ENCODE data around the gene SPTBN1. TPM values are rescaled to one million over a fixed set of nuclear protein-coding genes. Genes with fewer than 3 reads are reported as not detected.
"Not testable (repeated sequence)": the region's sequence is repeated elsewhere in the genome, so short reads cannot be mapped to it uniquely, and the experiment has no call there.

The SPTBN1 gene
- total RNA-seq, 1 experiment from 2014 or later = 75.4 TPM

- no peak for DNase-seq
- Histone ChIP-seq H3K27me3 (no peaks in the 10 kb centered on the region), H3K9me3 (no peaks in the 10 kb centered on the region), H3K36me3 (peaks cover 4% of the 10 kb centered on the region), H3K4me3 (no peak overlapping the region)
Observed at GRCh38 chr2:54479424-54479823, 23.3 kb downstream of the SPTBN1 start.

DNA sequence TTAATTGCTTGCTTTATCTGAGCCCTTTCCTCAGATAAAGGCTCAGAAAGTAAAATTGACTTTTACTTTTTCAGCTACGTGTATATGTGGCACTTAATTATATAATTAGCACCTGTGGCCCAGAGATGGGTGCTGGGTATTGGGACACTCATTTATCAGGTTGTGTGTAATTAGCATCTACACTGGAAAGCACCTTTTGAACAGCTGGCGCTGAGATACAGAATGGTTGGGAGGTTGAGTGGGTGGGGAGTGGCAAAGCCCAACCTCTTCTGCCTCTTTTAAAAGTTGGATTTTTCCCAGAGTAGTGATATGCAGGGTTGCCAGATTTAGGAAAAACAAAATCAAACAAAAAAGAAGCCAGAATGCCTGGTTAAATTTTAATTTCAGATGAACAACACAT is 23.9 kb downstream of the SPTBN1 start:
- Histone ChIP-seq H3K9me3 (no peaks in the 10 kb centered on the region), H3K27me3 (no peaks in the 10 kb centered on the region), H3K4me3 (no peak overlapping the region), H3K36me3 (peaks cover 6% of the 10 kb centered on the region)
- DNase-seq = no peak

DNA sequence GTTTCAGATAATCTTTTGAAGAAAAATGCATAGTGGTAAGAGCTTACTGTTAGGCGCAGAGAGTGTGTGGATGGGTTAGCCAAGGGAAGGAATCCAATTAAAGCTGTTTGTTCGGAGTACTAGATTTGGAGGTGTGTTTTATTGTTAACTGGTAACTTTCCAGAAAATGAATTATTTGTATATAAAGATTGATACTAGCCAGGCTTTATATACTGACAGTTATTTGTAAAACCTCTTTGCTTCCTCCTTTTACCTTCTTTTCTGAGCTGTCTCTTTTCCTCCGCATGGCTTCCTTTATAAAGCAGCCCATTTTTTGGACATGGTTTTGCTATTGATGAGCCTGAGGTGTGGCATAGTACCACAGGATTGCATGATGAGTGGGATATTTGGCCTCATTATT is 25.6 kb downstream of the SPTBN1 start:
- peaks cover 4% of the 10 kb centered on the region for H3K36me3 ChIP-seq
- H3K9me3 ChIP-seq = no peaks in the 10 kb centered on the region
- H3K4me3 ChIP-seq = no peak overlapping the region
- H3K27me3 ChIP-seq = no peaks in the 10 kb centered on the region
- DNase-seq = no peak

DNA sequence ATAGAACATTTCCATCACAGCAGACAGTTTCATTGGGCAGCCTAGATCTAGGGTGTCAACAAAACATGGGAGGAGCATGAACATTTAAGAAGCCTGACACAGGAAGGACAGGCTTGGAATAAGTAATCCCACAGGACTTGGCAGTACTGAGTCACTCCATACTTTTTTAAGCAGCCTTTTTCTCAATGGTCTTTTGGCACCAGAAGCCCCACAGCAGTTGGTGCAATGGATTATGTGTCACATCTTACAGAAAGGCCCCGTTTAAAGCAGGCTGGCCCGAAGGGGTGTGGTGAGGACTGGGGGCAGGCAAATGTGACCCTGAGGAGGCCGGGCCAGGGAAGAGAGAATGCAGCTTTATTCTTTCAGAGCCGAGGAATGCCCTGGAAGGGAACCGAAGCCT is 26.6 kb downstream of the SPTBN1 start:
- peak; percentile 86 for DNase-seq
- H3K4me3 ChIP-seq = no peak overlapping the region
- H3K36me3 ChIP-seq = peaks cover 4% of the 10 kb centered on the region
- H3K27me3 ChIP-seq = no peaks in the 10 kb centered on the region
- H3K9me3 ChIP-seq = no peaks in the 10 kb centered on the region

- Histone ChIP-seq H3K36me3 (peaks cover 4% of the 10 kb centered on the region), H3K27me3 (no peaks in the 10 kb centered on the region), H3K9me3 (no peaks in the 10 kb centered on the region), H3K4me3 (no peak overlapping the region)
- DNase-seq = peak; percentile 44
Observed at GRCh38 chr2:54483426-54483825, 27.3 kb downstream of the SPTBN1 start.

DNA sequence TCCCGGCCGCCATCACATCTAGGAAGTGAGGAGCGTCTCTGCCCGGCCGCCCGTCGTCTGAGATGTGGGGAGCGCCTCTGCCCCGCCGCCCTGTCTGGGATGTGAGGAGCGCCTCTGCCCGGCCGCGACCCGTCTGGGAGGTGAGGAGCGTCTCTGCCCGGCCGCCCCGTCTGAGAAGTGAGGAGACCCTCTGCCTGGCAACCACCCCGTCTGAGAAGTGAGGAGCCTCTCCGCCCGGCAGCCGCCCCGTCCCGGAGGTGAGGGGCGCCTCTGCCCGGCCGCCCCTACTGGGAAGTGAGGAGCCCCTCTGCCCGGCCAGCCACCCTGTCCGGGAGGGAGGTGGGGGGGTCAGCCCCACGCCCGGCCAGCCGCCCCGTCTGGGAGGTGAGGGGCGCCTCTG is 29.6 kb downstream of the SPTBN1 start:
- H3K27me3 ChIP-seq, H3K36me3 ChIP-seq, H3K9me3 ChIP-seq, DNase-seq, H3K4me3 ChIP-seq: not testable (repeated sequence)

GRCh38 chr2:54486766-54487165 is 30.6 kb downstream of the SPTBN1 start:
- H3K9me3 ChIP-seq = no peaks in the 10 kb centered on the region
- peaks cover 4% of the 10 kb centered on the region for H3K36me3 ChIP-seq
- no peak overlapping the region for H3K4me3 ChIP-seq
- no peaks in the 10 kb centered on the region for H3K27me3 ChIP-seq
- DNase-seq = no peak

DNA sequence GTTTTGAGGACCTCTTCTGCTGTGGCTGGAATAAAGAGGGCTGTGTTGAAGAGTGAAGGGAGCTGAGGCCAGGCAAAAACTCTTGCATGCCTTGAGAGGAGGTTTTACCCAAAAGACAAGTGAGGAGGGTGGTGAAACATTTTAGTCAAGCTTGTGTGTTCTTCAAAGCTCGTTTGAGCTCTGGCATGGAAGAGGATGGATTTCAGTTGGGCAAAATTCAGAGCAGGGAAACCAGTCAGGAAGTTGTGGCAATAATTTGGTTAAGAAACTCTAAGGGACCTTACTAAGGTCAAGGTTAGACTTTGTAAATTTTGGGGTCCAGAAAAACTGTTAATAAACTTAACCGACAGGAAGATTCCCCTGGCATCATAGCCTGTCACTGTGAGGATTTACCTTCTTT is 34.7 kb downstream of the SPTBN1 start:
- no peak overlapping the region for H3K4me3 ChIP-seq
- no peak for DNase-seq
- H3K9me3 ChIP-seq = no peaks in the 10 kb centered on the region
- no peaks in the 10 kb centered on the region; the same call in 1 of the 2 replicates for H3K36me3 ChIP-seq
- no peaks in the 10 kb centered on the region for H3K27me3 ChIP-seq

GRCh38 chr2:54492335-54492734 is 36.2 kb downstream of the SPTBN1 start:
- Histone ChIP-seq H3K27me3 (no peaks in the 10 kb centered on the region), H3K4me3 (no peak overlapping the region), H3K36me3 (no peaks in the 10 kb centered on the region; the same call in 1 of the 2 replicates), H3K9me3 (no peaks in the 10 kb centered on the region)
- DNase-seq = no peak

GRCh38 chr2:54494087-54494486 is 38.0 kb downstream of the SPTBN1 start:
- Histone ChIP-seq H3K4me3 (no peak overlapping the region), H3K9me3 (no peaks in the 10 kb centered on the region), H3K36me3 (no peaks in the 10 kb centered on the region; the same call in 1 of the 2 replicates), H3K27me3 (no peaks in the 10 kb centered on the region)
- DNase-seq = no peak

DNA sequence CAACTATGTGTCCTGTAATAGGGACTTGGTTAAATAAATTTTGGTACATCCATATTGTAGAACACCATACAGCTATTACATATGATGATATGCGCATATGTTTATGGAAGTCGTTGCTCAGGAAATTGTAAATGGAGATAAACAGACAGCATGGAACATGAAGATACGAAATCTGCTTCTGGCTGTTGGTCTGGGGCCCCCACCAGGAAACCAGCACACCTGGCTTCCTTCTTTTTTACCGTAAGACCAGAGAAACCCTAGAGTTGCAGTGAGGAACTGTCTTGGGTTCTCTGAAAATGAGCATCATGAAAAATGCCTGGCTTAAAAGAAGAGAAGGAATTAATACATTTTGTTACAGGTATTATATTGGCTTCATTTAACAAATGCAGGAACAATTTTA is 40.8 kb downstream of the SPTBN1 start:
- no peaks in the 10 kb centered on the region for H3K27me3 ChIP-seq
- no peak for DNase-seq
- H3K4me3 ChIP-seq = no peak overlapping the region
- no peaks in the 10 kb centered on the region for H3K9me3 ChIP-seq
- H3K36me3 ChIP-seq = peaks cover 3% of the 10 kb centered on the region; the same call in 1 of the 2 replicates

- Histone ChIP-seq H3K4me3 (no peak overlapping the region), H3K27me3 (no peaks in the 10 kb centered on the region), H3K9me3 (no peaks in the 10 kb centered on the region), H3K36me3 (peaks cover 3% of the 10 kb centered on the region; the same call in 1 of the 2 replicates)
- DNase-seq = peak; percentile 41
Observed at GRCh38 chr2:54497763-54498680, 41.9 kb downstream of the SPTBN1 start.

GRCh38 chr2:54499661-54500060 is 43.5 kb downstream of the SPTBN1 start:
- H3K9me3 ChIP-seq = no peaks in the 10 kb centered on the region
- no peaks in the 10 kb centered on the region for H3K27me3 ChIP-seq
- H3K36me3 ChIP-seq = peaks cover 3% of the 10 kb centered on the region; the same call in 1 of the 2 replicates
- no peak for DNase-seq
- H3K4me3 ChIP-seq = no peak overlapping the region

DNA sequence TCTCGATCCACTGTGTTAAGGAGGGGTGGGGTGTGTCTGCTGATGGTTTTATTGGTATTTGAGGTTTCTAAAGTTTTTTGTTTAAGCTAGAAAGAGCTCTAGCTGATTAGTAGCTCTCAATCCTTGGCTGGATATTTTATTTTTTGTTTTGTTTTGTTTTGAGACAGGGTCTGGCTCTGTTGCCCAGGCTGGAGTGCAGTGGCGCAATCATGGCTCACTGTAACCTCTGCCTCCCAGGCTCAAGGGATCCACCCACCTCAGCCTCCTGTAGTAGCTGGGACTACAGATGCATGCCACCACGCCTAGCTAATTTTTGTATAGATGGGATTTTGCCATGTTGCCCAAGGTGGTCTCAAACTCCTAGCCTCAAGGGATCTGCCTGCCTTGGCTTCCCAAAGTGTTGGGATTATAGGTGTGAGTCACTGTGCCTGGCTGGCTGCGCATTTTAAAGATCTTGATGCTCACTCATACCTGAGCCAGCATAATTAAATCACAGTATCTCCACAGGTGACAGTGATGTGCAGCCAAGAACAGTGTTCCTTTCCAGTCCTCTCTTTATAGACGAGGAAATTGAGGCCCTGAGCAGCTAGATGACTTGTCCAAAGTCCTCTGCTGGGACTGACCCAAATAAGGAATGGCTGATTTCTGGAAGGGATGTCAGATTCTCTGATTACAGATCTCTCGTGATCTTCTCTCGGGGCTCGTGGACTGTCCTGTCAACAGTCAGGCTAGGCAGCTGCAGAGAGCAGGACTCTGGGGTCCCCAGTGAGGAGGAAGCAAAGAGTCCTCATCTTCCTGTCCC is 44.5 kb downstream of the SPTBN1 start:
- Histone ChIP-seq H3K36me3 (peaks cover 3% of the 10 kb centered on the region; the same call in 1 of the 2 replicates), H3K27me3 (no peaks in the 10 kb centered on the region), H3K9me3 (no peaks in the 10 kb centered on the region), H3K4me3 (no peak overlapping the region)
- no peak for DNase-seq

DNA sequence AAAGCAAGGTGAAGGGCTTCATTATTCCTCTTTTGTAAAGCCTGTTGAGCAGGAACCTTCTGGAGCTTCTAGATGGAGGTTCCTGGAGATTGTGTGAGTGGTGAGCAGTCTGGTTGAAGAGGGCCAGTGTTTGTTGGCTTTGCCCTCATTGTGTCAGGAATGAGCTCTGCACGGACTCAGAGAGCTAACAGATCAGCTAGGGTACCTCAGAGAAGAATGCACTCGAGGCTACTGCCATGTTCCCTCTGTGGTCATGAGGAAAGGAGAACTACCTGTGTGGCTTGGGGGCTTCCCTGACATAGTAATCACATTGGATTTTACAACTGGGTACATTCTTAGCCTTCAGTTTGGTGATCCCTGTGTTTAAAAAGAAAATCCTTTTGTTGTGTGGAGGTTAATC is 46.6 kb downstream of the SPTBN1 start:
- H3K36me3 ChIP-seq = peaks cover 3% of the 10 kb centered on the region; the same call in 1 of the 2 replicates
- H3K4me3 ChIP-seq = no peak overlapping the region
- DNase-seq = no peak
- H3K27me3 ChIP-seq = no peaks in the 10 kb centered on the region
- no peaks in the 10 kb centered on the region for H3K9me3 ChIP-seq

DNA sequence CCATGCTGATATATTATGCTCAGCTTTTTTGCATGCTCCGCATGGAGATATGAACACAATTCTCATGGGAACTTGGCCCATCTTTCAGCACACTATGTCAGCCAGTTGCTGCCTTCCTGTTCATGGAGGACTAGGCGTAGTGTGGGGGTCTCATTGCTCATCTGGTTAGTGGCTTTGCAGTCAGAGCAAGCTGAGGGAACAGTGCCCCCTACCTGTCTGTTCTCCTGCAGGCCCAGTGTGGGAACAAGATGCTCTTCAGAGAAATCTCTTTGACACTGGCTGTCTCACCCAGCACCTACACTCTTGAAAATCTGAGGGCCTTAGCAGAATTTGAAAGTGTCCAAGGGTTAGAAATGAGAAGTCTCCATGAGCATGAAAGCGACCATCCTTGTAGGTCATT is 47.1 kb downstream of the SPTBN1 start:
- DNase-seq = no peak
- no peak overlapping the region for H3K4me3 ChIP-seq
- H3K27me3 ChIP-seq = no peaks in the 10 kb centered on the region
- peaks cover 3% of the 10 kb centered on the region; the same call in 1 of the 2 replicates for H3K36me3 ChIP-seq
- no peaks in the 10 kb centered on the region for H3K9me3 ChIP-seq

GRCh38 chr2:54503828-54504227 is 47.7 kb downstream of the SPTBN1 start:
- peaks cover 3% of the 10 kb centered on the region; the same call in 1 of the 2 replicates for H3K36me3 ChIP-seq
- H3K9me3 ChIP-seq = peaks cover 3% of the 10 kb centered on the region; the same call in 1 of the 2 replicates
- no peaks in the 10 kb centered on the region for H3K27me3 ChIP-seq
- DNase-seq = no peak
- H3K4me3 ChIP-seq = no peak overlapping the region

Data from MG63 (cell line).